ACC112 (cell line): Measurements from ENCODE around the gene MFSD12.
"Not testable (repeated sequence)": the region's sequence is repeated elsewhere in the genome, so short reads cannot be mapped to it uniquely, and the experiment has no call there.

Source experiments
- H2AFZ ChIP-seq: fragments of 200-600 bp; sonication (generic); one replicate; pipeline ENCODE4 v1.6.0; 2017; ENCODE audit warnings: antibody characterized with exemption, low read length; ENCODE audit not compliant: unreplicated experiment
- H3K27ac ChIP-seq: fragments of 200-600 bp; sonication (generic); 2 replicates; pipeline ENCODE4 v1.5.1; 2014; ENCODE audit warnings: low read depth, mild to moderate bottlenecking, antibody characterized with exemption, low read length, moderate library complexity
- H3K27me3 ChIP-seq: fragments of 200-600 bp; sonication (generic); 2 replicates; pipeline ENCODE4 v1.6.1; 2014; ENCODE audit warnings: mild to moderate bottlenecking, antibody characterized with exemption, low read length, moderate library complexity, mixed read lengths; ENCODE audit not compliant: insufficient read depth
- H3K36me3 ChIP-seq: fragments of 200-600 bp; sonication (generic); 2 replicates; pipeline ENCODE4 v1.6.1; 2016; ENCODE audit warnings: mild to moderate bottlenecking, antibody characterized with exemption, low read length, moderate library complexity, mixed read lengths; ENCODE audit not compliant: insufficient read depth
- H3K4me1 ChIP-seq: fragments of 200-600 bp; sonication (generic); one replicate; pipeline ENCODE4 v1.6.1; 2016; ENCODE audit warnings: low read length, mixed read lengths; ENCODE audit not compliant: insufficient read depth, unreplicated experiment, control insufficient read depth
- H3K4me3 ChIP-seq: fragments of 200-600 bp; sonication (generic); 2 replicates; pipeline ENCODE4 v1.5.1; 2014; ENCODE audit warnings: mild to moderate bottlenecking, low read depth, low read length
- H3K79me2 ChIP-seq: fragments of 200-600 bp; sonication (generic); one replicate; pipeline ENCODE4 v1.6.0; 2016; ENCODE audit warnings: low read length; ENCODE audit not compliant: control insufficient read depth, unreplicated experiment, insufficient read depth

MFSD12 gene

GRCh38 chr19:3584036-3584802 lies 26.8 kb upstream of the MFSD12 start:
- H3K36me3 ChIP-seq, H3K27ac ChIP-seq, H3K4me3 ChIP-seq, H3K79me2 ChIP-seq, H2AFZ ChIP-seq, H3K4me1 ChIP-seq: not testable (repeated sequence)
- H3K27me3 ChIP-seq = peaks cover 10% of the 10 kb centered on the region; the same call in 1 of the 2 replicates

DNA sequence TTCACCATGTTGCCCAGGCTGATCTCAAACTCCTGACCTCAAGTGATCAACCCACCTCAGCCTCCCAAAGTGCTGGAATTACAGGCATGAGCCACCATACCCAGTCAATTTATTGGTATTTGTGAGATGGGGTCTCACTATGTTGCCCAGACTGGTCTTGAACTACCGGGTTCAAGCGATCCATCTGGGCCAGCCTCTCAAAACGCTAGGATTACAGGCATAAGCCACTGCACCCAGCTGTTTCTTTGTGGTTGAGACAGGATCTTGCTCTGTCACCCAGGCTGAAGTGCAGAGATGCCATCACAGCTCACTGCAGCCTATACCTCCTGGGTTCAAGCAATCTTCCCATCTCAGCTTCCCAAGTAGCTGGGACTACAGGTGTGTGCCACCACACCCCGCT lies 24.4 kb upstream of the MFSD12 start:
- not testable (repeated sequence) for H3K36me3 ChIP-seq, H3K79me2 ChIP-seq, H3K4me1 ChIP-seq, H3K27ac ChIP-seq, H2AFZ ChIP-seq, H3K4me3 ChIP-seq
- H3K27me3 ChIP-seq = peaks cover 10% of the 10 kb centered on the region; the same call in 1 of the 2 replicates

DNA sequence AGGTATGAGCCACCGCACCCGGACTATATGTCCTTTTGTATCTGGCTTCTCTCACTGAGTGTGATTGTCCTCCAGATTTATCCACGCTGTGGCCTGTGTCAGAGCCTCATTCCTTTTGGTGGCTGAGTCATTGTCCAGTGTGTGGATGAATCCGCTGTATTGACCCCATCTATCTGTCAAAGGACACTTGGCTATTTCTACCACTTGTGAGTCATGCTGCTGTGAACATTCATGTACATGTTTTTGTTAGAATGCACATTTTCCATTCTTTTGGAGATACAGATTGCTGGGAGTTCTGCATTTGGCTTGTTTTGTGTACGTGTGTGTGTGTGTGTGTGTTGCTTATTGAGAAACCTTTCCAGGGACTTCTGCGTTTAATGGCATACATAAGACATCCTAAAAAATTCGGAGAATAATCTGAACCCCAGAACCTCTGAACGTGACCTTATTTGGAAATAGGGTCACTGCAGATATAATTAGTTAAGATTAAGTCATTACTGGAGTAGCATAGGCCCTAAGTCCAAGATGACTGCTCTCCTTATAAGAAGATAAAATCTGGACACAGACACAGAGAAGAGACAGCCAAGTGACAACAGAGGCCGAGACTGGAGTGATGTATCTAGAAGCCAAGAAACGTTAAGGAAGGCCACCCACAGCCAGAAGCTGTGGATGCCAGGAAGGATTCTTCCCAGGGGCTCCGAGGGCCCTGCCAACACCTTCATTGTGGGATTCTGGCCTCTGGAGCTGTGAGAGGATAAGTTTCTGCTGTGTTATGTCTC lies 23.0 kb upstream of the MFSD12 start:
- Histone ChIP-seq H3K79me2 (no peaks in the 10 kb centered on the region), H3K4me1 (peaks cover 10% of the 10 kb centered on the region), H3K27me3 (peaks cover 3% of the 10 kb centered on the region; the same call in 1 of the 2 replicates), H3K27ac (peak overlapping the region; percentile 75), H3K36me3 (no peaks in the 10 kb centered on the region), H2AFZ (no peak overlapping the region), H3K4me3 (no peak overlapping the region)

GRCh38 chr19:3578390-3578789 lies 21.0 kb upstream of the MFSD12 start:
- Histone ChIP-seq H2AFZ (no peak overlapping the region), H3K4me1 (peaks cover 10% of the 10 kb centered on the region), H3K79me2 (no peaks in the 10 kb centered on the region), H3K4me3 (no peak overlapping the region), H3K27me3 (no peaks in the 10 kb centered on the region), H3K27ac (no peak overlapping the region), H3K36me3 (no peaks in the 10 kb centered on the region; the same call in 1 of the 2 replicates)

DNA sequence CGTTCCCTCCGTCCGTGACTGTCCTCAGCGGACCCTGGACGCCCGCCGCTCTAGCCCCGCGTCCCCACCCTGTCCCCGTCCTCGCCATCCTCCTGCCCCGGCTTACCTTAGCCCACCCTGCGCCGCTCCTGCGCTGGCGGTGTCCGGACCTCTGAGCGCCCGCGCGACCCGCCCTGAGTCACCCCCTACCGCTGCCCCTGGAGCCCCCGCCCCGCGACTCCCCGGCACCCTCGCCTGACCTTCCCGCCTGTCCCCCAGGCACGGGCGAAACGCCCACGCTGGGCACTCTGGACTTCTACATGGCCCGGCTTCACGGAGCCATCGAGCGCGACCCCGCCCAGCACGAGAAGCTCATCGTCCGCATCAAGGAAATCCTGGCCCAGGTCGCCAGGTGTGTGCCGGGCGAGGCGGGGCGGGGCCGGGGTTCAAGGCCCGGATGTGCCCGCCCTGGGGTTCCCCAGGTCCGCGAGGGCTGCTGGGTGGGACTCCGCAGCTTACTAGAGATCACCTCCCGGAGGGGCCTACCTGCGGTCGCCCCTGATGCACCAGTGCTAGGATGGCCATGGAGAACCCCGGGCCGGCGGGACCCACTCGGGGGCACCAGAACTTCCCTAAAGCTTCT lies 20.4 kb upstream of the MFSD12 start:
- Histone ChIP-seq H3K4me3 (no peak overlapping the region), H3K79me2 (no peaks in the 10 kb centered on the region), H3K27me3 (no peaks in the 10 kb centered on the region), H3K36me3 (no peaks in the 10 kb centered on the region; the same call in 1 of the 2 replicates), H2AFZ (no peak overlapping the region), H3K27ac (no peak overlapping the region), H3K4me1 (peaks cover 10% of the 10 kb centered on the region)

DNA sequence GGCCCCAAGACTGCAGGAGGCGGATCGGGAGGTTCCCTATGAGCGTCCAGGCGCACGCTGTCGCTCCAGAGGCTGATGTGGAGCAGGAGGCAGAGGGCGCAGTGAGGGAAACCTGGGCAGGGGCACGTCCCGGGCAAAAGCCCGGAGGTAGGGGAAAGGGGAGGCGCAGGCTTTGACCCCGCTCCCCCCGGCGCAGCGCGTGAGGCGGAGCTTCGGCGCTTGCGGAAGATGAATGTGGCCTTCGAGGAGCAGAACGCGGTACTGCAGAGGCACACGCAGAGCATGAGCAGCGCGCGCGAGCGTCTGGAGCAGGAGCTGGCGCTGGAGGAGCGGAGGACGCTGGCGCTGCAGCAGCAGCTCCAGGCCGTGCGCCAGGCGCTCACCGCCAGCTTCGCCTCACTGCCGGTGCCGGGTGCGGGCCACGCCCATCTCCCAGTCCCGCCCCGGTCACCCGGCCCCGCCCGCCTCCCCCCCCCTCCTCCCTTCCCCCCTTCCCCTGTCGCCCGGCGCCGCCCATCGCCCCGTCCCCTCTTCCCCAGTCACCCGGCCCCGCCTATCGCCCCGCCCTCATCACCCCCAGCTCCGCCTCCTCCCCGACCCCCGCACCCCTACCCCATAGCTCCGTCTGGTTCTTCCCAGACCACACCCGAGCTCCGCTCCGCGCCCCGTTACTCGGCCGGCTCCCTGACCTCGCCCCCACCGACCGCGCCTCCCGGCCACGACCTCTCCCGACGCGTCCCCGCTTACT lies 19.5 kb upstream of the MFSD12 start:
- no peak overlapping the region for H2AFZ ChIP-seq
- peaks cover 10% of the 10 kb centered on the region for H3K4me1 ChIP-seq
- H3K4me3 ChIP-seq = no peak overlapping the region
- H3K27ac ChIP-seq = no peak overlapping the region
- no peaks in the 10 kb centered on the region for H3K27me3 ChIP-seq
- H3K36me3 ChIP-seq = no peaks in the 10 kb centered on the region; the same call in 1 of the 2 replicates
- H3K79me2 ChIP-seq = no peaks in the 10 kb centered on the region

DNA sequence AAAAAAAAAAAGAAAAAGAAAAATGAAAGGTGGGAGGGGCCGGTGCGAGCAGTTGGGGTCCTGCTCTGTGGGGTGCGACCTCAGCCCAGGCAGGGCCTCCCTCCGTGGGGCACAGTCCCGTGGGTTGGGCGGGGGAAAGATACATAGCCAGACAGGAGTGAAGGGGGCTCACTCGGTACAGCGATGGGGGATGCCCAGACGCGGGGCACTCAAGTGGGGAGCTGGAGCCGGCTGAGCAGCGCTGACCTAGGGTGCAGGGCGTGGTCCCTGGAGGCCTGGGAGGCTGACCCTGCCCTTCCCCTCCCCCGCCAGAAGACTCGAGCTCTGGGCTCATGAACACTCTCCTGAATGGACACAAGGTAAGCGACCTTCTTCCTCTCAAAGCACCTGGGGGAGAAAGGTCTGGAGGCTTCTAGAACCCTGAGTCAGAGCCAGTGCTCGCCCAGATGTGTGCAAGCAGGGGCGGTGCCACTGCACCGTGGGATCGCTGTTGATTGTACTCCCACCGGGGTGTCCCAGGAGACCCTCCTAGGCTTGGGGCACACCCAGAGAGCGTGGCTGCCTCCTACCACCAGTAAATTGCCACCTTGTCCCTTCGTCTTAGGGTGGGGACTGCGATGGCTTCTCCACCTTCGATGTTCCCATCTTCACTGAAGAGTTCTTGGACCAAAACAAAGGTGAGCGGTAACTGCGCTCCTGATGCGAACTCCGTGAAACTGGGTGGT lies 18.7 kb upstream of the MFSD12 start:
- Histone ChIP-seq H3K79me2 (no peaks in the 10 kb centered on the region), H3K4me3 (no peak overlapping the region), H2AFZ (no peak overlapping the region), H3K27ac (no peak overlapping the region), H3K36me3 (no peaks in the 10 kb centered on the region; the same call in 1 of the 2 replicates), H3K27me3 (no peaks in the 10 kb centered on the region), H3K4me1 (peaks cover 10% of the 10 kb centered on the region)

DNA sequence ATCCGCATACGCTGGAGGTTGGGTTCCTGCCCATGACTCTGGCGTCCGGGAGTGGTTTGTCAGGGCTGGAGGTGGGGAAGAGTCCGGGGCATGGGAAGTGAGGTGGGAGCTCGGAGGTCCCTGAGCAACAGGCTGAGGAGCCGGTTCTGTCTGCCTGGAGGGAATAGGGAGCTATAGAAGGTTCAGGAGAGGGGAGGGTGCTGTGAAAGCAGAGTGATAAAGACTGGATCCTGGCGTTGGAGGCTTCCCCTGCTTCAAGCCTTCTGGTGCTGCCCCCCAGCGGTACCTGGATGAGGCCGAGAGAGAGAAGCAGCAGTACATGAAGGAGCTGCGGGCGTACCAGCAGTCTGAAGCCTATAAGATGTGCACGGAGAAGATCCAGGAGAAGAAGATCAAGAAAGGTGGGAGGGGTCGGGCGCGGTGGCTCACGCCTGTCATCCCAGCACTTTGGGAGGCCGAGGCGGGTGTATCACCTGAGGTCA lies 17.9 kb upstream of the MFSD12 start:
- peaks cover 5% of the 10 kb centered on the region for H3K4me1 ChIP-seq
- H2AFZ ChIP-seq = no peak overlapping the region
- no peaks in the 10 kb centered on the region; the same call in 1 of the 2 replicates for H3K36me3 ChIP-seq
- no peaks in the 10 kb centered on the region for H3K79me2 ChIP-seq
- H3K27me3 ChIP-seq = no peaks in the 10 kb centered on the region
- H3K27ac ChIP-seq = no peak overlapping the region
- H3K4me3 ChIP-seq = no peak overlapping the region

DNA sequence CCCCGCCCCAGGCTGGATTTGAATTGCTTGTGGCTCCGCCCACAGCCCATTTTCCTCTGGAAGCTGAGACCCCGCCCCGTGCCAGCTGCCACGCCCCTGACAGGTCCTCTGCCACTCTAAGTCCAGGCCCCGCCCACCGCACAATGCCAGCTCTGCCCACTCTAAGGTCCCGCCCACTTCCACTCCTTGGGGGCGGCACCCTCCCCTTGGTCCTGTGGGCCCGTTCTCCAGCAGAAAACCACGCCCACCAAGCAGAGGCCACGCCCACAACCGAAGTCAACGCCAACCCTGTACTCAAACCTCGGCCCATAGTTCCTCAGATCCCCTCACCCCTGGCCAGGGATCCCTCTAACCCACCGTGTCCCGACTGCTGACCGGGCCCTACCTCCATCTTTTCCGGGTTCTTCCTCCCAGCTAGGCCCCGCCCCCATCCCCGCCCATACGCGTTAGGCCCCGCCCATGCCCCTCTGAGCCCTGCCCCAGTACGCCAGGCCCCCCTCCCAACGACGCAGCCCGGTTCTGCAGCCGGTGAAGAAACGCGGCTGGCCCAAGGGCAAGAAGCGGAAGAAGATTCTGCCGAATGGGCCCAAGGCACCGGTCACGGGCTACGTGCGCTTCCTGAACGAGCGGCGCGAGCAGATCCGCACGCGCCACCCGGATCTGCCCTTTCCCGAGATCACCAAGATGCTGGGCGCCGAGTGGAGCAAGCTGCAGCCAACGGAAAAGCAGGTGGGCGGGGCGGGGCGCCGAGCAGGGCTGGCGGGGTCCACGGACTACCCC lies 16.7 kb upstream of the MFSD12 start:
- no peak overlapping the region for H2AFZ ChIP-seq
- no peaks in the 10 kb centered on the region; the same call in 1 of the 2 replicates for H3K36me3 ChIP-seq
- H3K4me1 ChIP-seq = no peaks in the 10 kb centered on the region
- H3K27ac ChIP-seq = no peak overlapping the region
- no peaks in the 10 kb centered on the region for H3K79me2 ChIP-seq
- no peaks in the 10 kb centered on the region for H3K27me3 ChIP-seq
- peak overlapping the region; percentile 93 for H3K4me3 ChIP-seq
